ENCODE results near the gene NOC3L. TPM values are rescaled to one million over a fixed set of nuclear protein-coding genes. Genes with fewer than 3 reads are reported as not detected.

NOC3L gene
- total RNA-seq, 4 donors from 2014 or later, result 0.20 to 11.7 (median 3.4) TPM

DNA sequence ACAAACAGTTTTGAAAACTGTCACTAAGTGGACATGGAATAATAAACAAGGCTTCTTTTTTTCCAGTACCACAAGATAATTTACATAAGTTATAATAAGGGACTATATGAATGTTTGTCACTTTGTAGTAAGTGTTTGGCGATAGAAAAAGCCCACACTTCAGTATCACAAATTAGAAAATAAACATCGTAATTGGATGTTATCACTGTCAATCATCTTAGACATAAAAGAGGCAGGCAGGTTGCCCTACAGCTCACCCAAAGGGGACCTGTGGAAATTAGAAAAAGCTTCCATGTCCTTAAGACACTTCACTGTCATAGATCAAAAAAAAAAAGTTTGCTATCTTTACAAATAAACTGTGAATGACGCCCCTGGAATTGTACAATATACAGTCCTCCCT lies 3.6 kb upstream of the NOC3L start:
- H3K27ac ChIP-seq, result no peak overlapping the region
- WGBS, 2 donors (ENCODE audit: low coverage in 1 of 2), result 72 to 85% methylated on average over 3 of the region's 3 CpGs
- in situ Hi-C loops (cut with MboI; ENCODE audit: low pct_ligation_motif_present in 1 of 4, low pct_unique_long_range_greater_than_20kb in 1 of 4, low sequenced_read_pairs in 3 of 4), result no loop called here

DNA sequence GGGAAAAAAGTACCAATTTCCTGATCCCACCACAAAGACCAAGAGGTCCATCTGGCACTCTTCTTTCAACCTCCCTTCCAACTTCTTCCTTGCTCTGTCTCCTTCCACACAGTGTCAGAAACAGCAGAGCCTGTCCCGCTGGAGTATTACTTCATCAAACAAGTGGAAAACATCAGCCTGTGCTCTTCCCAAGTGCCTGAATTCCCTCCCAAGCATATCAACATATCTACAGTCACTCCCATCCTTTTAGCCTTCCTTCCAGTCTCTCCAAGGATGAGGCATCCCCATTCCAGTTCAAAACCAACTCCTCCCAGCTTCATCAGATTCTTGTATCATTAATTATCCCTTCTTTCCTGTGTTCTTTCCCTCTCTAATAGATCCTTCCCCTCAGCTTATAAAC lies 1.7 kb upstream of the NOC3L start:
- no peak for DNase-seq
- Histone ChIP-seq H3K27ac (no peak overlapping the region), H3K36me3 (no peaks in the 10 kb centered on the region), H3K4me1 (peaks cover 9 to 22% (median 15%) of the 10 kb centered on the region in 4 donors), H3K9me3 (no peaks in the 10 kb centered on the region), H3K4me3 (no peak overlapping the region), H3K27me3 (no peaks in the 10 kb centered on the region)
- intact Hi-C loops (cut with DNase I; ENCODE audit: low total_unique reads), result loop anchor here (10.0 kb wide), 1 partner anchor 80 kb away; no protein-coding TSS in a partner anchor
- in situ Hi-C loops (cut with MboI; ENCODE audit: low pct_ligation_motif_present in 1 of 4, low pct_unique_long_range_greater_than_20kb in 1 of 4, low sequenced_read_pairs in 3 of 4), result no loop called here
- TF ChIP-seq POLR2AphosphoS5 (IDR thresholded peaks at IDR 0.05), result no peak
- no peak for TF ChIP-seq EP300 (IDR thresholded peaks at IDR 0.05; ENCODE audit: low read depth)
- TF ChIP-seq POLR2A (IDR thresholded peaks at IDR 0.05), result no peak
- TF ChIP-seq, protein P1, sequence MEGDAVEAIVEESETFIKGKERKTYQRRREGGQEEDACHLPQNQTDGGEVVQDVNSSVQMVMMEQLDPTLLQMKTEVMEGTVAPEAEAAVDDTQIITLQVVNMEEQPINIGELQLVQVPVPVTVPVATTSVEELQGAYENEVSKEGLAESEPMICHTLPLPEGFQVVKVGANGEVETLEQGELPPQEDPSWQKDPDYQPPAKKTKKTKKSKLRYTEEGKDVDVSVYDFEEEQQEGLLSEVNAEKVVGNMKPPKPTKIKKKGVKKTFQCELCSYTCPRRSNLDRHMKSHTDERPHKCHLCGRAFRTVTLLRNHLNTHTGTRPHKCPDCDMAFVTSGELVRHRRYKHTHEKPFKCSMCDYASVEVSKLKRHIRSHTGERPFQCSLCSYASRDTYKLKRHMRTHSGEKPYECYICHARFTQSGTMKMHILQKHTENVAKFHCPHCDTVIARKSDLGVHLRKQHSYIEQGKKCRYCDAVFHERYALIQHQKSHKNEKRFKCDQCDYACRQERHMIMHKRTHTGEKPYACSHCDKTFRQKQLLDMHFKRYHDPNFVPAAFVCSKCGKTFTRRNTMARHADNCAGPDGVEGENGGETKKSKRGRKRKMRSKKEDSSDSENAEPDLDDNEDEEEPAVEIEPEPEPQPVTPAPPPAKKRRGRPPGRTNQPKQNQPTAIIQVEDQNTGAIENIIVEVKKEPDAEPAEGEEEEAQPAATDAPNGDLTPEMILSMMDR (IDR thresholded peaks at IDR 0.05), result no peak
- 71 to 90% methylated on average over 1 of the region's 1 CpG for WGBS, 2 donors (ENCODE audit: low coverage in 1 of 2)

More for the DNA sequence above, 3.6 kb upstream of the NOC3L start:
- peaks cover 9 to 14% (median 10%) of the 10 kb centered on the region in 4 donors for H3K4me1 ChIP-seq
- no peaks in the 10 kb centered on the region for H3K9me3 ChIP-seq
- H3K27me3 ChIP-seq, result no peaks in the 10 kb centered on the region
- intact Hi-C loops (cut with DNase I; ENCODE audit: low total_unique reads), result loop anchor here (10.0 kb wide), 1 partner anchor 78 kb away; no protein-coding TSS in a partner anchor
- no peak for TF ChIP-seq EP300 (IDR thresholded peaks at IDR 0.05; ENCODE audit: low read depth)
- TF ChIP-seq POLR2A (IDR thresholded peaks at IDR 0.05), result no peak
- TF ChIP-seq POLR2AphosphoS5 (IDR thresholded peaks at IDR 0.05), result no peak
- TF ChIP-seq, protein P1 (IDR thresholded peaks at IDR 0.05), result no peak
- H3K4me3 ChIP-seq, result no peak overlapping the region
- DNase-seq, result no peak
- H3K36me3 ChIP-seq, result no peaks in the 10 kb centered on the region

DNA sequence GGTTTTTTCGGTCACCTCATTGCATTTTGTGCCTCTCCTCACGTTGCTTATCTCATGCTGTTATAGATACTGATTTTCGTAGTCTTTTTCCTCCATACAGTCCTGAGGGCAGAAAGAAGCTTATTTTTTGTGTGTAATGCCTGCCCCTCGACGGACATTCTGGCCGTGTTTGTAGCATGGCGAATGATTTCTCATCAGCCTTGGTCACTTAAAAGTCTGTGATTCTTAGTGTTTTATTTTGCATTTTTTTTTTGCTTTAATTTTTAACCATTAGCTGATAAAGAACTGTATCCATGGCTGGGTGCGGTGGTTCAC lies 469 bp upstream of the NOC3L start:
- no peaks in the 10 kb centered on the region for H3K27me3 ChIP-seq
- peak overlapping the region in 3 of 4 donors; percentile 49 to 78 (median 61) for H3K4me3 ChIP-seq
- WGBS, 2 donors (ENCODE audit: low coverage in 1 of 2), result 30 to 44% methylated on average over 7 to 8 of the region's 8 CpGs
- in situ Hi-C loops (cut with MboI; ENCODE audit: low pct_ligation_motif_present in 1 of 4, low pct_unique_long_range_greater_than_20kb in 1 of 4, low sequenced_read_pairs in 3 of 4), result no loop called here
- intact Hi-C loops (cut with DNase I; ENCODE audit: low total_unique reads), result loop anchor here (10.0 kb wide), 1 partner anchor 82 kb away; no protein-coding TSS in a partner anchor
- peak overlapping the region; percentile 75 to 83 (median 78) for H3K27ac ChIP-seq
- H3K9me3 ChIP-seq, result no peaks in the 10 kb centered on the region
- TF ChIP-seq POLR2A (IDR thresholded peaks at IDR 0.05), result no peak
- TF ChIP-seq POLR2AphosphoS5 (IDR thresholded peaks at IDR 0.05), result no peak
- TF ChIP-seq, protein P1 (IDR thresholded peaks at IDR 0.05), result peak in 3 of 5 experiments; percentile 5 to 15 (median 6)
- no peaks in the 10 kb centered on the region for H3K36me3 ChIP-seq
- peaks cover 9 to 22% (median 15%) of the 10 kb centered on the region in 4 donors for H3K4me1 ChIP-seq
- DNase-seq, result no peak

DNA sequence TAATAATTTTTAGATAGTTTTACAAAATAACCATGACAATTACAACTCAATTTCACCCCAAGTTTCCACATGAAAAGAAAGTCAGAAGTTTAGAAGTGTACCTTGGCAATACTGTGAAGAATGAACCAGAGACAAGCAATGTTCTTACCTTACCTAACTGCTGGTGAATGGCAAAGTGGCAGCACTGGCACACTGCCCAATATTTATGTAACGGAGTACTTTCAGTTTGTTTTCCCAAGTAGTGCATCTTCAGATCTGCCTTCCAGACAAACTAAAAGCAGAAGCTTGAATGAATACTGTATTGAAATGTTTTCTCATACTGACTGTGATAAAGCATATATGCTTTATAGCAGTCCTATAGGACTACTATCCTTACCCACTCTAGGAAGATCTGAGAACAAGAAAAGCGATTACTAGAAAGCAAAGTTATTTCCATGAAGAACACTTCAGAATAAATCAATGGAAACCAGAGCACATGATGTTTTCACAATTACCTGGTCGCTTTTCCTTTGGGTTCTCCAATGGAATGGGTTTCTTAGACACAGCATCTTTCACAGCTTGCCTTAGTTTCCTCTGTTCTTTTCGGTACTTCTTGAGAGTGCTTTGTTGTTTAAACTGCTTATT lies 1.5 kb downstream of the NOC3L start:
- in situ Hi-C loops (cut with MboI; ENCODE audit: low pct_ligation_motif_present in 1 of 4, low pct_unique_long_range_greater_than_20kb in 1 of 4, low sequenced_read_pairs in 3 of 4) (no loop called here), intact Hi-C loops (cut with DNase I; ENCODE audit: low total_unique reads) (loop anchor here (10.0 kb wide), 1 partner anchor 84 kb away; no protein-coding TSS in a partner anchor)
- no peaks in the 10 kb centered on the region for H3K9me3 ChIP-seq
- no peaks in the 10 kb centered on the region for H3K27me3 ChIP-seq
- no peak overlapping the region for H3K27ac ChIP-seq
- TF ChIP-seq EP300 (IDR thresholded peaks at IDR 0.05; ENCODE audit: low read depth) (no peak), POLR2A (IDR thresholded peaks at IDR 0.05) (no peak), POLR2AphosphoS5 (IDR thresholded peaks at IDR 0.05) (no peak)
- TF ChIP-seq, protein P1 (IDR thresholded peaks at IDR 0.05), result no peak
- H3K4me3 ChIP-seq, result peak overlapping the region in 1 of 4 donors; percentile 1
- H3K36me3 ChIP-seq, result peaks cover 0 to 13% (median 0%) of the 10 kb centered on the region in 4 donors
- H3K4me1 ChIP-seq, result peaks cover 9 to 22% (median 15%) of the 10 kb centered on the region in 4 donors
- WGBS, 2 donors (ENCODE audit: low coverage in 1 of 2), result 64 to 70% methylated on average over 4 of the region's 4 CpGs
- peak; percentile 26 for DNase-seq

Data from transverse colon (tissue), 4 donors.